GM18507 (cell line): ENCODE measurements around the gene NECTIN2.
A peak's percentile ranks its signal among the peaks of the same experiment; 100 is the strongest.
"Not testable (repeated sequence)": the region's sequence is repeated elsewhere in the genome, so short reads cannot be mapped to it uniquely, and the experiment has no call there.

Experiments
- DNase-seq: peaks from one replicate; pipeline ENCODE4 v3.0.0; 2011; ENCODE audit warnings: low read depth; ENCODE audit not compliant: insufficient read length; ENCODE audit errors: extremely low spot score
- FAIRE-seq: peaks from 2 replicates; lab custom pipeline; 2011; peaks lifted over from hg19 to GRCh38; lab: Jason Lieb, UNC

The NECTIN2 gene

DNA sequence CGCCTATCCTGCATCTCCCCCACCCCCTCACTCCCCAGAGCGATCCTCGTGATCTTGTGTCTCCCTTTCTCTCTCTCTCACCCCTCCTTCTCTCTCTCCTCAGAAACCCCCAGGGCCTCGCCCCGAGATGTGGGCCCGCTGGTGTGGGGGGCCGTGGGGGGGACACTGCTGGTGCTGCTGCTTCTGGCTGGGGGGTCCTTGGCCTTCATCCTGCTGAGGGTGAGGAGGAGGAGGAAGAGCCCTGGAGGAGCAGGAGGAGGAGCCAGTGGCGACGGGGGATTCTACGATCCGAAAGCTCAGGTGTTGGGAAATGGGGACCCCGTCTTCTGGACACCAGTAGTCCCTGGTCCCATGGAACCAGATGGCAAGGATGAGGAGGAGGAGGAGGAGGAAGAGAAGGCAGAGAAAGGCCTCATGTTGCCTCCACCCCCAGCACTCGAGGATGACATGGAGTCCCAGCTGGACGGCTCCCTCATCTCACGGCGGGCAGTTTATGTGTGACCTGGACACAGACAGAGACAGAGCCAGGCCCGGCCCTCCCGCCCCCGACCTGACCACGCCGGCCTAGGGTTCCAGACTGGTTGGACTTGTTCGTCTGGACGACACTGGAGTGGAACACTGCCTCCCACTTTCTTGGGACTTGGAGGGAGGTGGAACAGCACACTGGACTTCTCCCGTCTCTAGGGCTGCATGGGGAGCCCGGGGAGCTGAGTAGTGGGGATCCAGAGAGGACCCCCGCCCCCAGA is 32.2 kb downstream of the NECTIN2 start:
- FAIRE-seq (no peak), DNase-seq (no peak)

DNA sequence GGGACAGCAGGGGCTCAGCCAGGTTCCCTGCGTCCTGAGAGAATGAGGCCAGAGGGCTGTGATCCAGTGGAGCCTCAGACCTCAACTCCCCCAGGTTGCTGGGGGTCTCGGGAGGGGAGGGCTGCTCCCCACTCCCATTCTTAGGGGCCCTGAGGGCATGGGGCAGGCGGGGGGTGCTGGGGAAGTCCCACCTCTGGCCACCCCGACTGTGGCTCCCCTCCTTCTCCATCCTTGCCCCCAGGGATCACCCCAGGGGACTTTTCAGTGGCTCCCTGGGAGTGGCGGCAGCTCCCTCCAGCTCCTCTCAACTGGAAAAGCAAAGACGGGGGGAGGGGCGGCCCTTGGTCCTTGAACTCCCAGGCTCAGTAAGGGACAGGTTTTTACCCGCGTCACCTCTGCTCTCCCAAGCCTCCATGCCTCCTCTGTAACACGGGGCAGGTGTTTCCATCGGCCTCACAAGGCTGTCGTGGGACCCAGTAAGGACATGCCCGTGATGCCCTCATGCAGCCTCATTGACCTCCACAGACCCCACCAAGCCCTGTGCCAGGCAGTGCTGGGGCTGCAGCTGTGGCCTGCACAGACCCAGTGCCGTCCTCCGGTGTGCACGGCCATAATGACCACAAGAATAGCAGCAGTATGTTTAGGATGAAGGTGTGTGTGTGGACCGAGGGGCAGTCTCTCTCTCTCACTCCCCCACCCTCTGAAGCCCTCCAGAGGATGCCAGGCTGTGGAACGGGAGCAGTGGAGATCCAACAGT is 33.4 kb downstream of the NECTIN2 start:
- DNase-seq (no peak), FAIRE-seq (no peak)

DNA sequence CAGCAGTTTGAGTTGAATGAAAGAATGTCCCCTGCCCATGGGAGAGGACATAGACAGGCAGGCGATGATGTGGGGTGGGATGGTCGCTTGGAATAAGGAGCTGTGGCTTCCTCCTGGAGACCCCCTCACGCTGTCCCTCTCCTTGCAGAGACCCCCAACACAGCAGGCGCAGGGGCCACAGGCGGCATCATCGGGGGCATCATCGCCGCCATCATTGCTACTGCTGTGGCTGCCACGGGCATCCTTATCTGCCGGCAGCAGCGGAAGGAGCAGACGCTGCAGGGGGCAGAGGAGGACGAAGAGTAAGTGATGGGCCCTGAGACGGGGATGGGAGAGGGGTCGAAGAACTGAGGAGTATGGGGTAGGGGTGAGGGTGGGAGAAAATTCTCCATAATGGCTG is 36.0 kb downstream of the NECTIN2 start:
- FAIRE-seq = no peak
- no peak for DNase-seq

DNA sequence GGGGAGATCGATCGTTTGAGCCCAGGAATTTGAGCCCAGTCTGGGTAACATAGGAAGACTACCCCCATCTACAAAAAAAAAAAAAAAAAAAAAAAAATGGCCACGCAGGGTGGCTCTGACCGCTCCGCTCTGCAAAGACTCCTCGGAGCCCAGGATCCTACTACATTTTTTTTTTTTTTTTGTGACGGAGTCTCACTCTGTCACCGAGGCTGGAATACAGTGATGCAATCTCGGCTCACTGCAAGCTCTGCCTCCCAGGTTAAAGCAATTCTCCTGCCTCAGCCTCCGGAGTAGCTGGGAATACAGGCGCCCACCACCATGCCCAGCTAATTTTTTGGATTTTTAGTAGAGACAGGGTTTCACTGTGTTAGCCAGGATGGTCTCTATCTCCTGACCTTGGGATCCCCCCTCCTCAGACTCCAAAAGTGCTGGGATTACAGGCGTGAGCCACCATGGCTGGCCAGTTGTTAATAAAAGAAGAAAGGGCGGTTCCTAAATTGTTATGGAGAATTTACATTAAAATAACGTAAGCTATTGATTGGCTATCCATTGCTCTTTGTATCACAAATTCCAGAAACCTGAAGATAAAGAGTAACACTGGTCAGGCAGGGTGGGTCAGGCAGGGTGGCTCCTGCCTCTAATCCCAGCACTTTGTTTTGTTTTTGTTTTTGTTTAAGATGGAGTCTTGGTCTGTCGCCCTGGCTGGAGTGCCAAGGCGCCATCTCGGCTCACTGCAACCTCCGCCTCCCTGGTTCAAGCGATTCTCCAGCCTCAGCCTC is 36.7 kb downstream of the NECTIN2 start:
- not testable (repeated sequence) for FAIRE-seq, DNase-seq

DNA sequence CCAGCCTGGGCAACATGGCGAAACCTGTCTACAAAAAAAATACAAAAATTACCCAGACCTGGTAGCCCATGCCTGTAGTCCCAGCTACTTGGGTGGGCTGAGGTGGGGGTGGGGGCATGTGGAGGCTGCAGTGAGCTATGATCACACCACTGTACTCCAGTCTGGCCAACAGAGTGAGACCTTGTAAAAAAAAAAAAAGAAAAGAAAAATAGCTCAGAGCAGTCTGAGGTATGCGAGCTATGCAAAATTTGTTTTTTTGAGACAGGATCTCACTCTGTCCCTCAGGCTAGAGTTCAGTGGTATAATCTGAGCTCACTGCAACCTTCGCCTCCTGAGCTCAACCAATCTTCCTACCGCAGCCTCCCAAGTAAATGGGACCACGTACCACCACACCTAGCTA is 37.8 kb downstream of the NECTIN2 start:
- DNase-seq (no peak), FAIRE-seq (no peak)

DNA sequence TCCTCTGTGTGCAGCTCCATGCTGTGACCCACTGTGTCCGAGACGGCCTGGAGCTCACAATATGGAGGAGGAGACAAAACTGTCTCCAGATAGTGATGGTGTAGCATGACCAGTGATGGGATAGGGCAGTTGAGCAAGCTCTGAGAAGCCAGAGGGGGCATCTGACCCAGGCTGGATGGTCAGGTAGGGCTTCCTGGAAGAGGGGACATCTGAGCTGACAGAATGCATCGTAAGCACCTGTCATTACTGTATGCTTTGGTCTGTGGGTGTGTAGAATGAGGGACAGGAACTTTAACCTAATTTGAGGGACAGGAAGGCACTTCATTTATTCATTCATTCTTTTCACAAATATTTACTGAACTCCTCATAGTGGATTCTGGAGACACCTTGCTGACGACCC is 38.5 kb downstream of the NECTIN2 start:
- no peak for DNase-seq
- FAIRE-seq = no peak

DNA sequence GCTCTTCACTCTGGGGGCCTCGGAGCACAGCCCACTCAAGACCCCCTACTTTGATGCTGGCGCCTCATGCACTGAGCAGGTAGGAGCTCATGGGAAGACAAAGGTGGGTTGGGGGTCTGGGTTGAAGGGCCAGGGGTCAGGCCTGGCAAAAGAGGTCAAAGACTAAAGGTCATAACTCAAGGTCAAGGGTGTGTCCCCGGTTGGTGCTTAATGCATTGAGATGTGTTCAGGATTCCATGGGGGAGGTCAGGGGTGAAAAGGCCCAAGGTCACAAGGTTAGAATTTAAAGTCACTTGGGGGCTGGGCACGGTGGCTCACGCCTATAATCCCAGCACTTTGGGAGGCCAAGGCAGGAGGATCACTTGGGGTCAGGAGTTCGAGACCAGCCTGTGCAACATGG is 40.0 kb downstream of the NECTIN2 start:
- FAIRE-seq = no peak
- DNase-seq = no peak

DNA sequence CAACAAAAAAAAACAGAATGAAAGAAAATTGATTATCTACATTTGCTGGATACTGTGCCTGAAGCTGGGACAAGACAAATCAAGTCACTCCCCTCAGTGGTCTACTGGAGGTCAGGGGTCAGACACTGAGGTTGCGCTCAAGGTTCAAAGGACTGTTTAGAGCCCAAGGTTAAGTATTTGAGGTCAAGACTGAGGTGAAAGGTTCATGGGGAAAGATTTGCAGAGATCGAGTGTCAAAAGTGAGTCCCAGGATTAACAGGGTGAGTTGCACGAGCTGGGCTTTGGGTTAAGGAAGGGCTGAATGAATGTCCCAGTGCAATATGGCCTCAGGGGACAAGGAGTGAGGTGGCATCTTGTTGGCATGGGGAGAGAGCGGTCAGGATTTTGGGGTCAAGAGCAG is 41.6 kb downstream of the NECTIN2 start:
- DNase-seq (no peak), FAIRE-seq (no peak)

DNA sequence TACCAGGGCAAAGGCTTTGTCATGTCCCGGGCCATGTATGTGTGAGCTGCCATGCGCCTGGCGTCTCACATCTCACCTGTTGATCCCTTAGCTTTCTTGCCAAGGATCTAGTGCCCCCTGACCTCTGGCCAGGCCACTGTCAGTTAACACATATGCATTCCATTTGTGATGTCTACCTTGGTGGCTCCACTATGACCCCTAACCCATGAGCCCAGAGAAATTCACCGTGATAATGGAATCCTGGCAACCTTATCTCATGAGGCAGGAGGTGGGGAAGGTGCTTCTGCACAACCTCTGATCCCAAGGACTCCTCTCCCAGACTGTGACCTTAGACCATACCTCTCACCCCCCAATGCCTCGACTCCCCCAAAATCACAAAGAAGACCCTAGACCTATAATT is 42.2 kb downstream of the NECTIN2 start:
- FAIRE-seq, DNase-seq: not testable (repeated sequence)

DNA sequence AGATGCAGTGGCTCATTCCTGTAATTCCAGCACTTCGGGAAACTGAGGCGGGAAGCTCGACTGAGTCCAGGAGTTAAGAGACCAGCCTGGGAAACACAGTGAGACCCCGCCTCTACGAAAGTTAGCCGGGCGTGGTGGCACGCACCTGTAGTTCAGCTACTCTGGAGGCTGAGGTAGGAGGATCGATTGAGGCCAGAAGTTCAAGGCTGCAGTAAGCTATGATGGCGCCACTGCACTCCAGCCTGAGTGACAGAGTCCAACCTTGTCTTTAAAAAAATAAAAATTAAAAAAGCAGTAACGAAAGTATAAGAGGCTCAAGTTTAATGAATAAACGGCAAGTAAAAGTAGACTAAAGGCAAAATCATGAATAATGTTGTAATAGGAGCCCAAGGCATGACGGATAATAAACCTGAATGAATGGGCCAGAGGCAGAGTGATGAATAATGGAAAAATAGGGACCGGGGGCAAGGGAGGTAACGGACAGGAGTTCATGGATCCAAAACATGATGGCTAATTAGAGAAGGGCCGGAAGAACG is 43.8 kb downstream of the NECTIN2 start:
- FAIRE-seq (no peak), DNase-seq (no peak)

DNA sequence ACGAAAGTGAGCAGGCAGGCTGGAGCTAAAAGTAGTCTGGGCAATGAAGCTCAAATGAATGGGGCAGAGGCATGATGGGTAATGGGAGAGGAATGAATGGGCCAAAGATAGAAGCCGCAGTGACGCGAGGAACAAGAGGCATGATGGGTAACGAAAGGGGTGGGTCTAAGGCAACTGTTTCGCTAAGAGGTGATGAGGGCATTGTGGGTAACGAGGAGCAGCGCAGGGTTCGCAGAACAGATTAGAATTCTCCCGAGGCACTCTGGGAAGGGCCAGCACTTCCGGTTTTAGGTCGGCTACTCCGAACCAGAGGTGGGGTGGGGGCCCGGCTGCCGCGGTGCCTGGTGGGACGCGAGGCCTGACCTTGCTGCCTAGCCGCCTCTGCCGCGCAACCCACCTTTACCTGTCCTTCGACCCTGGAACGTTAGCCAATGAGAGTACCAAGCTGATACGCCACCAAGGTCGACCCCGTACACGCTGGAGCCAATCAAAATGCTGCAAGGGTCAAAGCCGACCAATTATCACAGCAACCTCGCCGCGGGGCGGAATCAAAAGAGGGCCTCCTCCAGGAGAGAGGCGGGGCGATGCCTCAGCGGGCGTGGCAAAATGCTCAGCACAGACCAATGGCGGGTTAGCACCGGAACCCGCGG is 44.4 kb downstream of the NECTIN2 start:
- peak; percentile 97 for DNase-seq
- no peak for FAIRE-seq

DNA sequence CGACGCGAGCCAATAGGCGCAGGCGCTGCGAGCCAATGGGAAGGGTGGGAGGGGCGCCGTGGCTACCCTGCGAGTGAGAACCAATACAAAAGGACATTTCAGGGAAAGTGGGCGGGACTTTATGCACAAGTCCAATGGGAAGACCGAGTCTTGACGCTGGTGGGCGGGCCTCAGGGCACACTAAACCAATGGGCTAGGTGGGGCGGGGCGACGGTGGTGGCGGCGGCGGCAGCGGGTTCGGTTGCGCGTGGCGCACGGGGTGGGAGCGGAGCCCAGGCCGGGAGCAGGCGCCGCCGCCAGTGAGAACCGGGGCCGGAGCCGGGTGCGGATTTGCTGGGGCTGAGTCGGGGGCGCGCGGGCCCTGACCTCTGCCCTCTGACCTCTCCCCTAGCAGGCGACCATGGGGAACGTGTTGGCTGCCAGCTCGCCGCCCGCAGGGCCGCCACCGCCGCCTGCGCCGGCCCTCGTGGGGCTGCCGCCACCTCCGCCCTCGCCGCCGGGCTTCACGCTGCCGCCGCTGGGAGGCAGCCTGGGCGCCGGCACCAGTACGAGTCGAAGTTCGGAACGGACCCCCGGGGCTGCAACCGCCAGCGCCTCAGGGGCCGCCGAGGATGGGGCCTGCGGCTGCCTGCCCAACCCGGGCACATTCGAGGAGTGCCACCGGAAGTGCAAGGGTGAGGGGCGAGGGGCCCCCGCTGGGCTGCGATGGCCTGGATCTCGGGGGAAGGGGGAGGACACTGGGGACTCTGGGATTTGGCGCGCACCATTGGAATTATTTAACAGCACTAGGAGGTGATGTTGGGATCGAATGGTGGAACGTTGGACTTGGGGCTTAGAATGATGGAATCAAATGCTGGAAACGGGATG is 45.2 kb downstream of the NECTIN2 start, which contains the start of gene TOMM40:
TOMM40 (plus strand) TSS at position 239 of the 867 bp plus-strand sequence; CDS start at position 401, 162 bp downstream.
- FAIRE-seq (peak; percentile 100), DNase-seq (no peak)

DNA sequence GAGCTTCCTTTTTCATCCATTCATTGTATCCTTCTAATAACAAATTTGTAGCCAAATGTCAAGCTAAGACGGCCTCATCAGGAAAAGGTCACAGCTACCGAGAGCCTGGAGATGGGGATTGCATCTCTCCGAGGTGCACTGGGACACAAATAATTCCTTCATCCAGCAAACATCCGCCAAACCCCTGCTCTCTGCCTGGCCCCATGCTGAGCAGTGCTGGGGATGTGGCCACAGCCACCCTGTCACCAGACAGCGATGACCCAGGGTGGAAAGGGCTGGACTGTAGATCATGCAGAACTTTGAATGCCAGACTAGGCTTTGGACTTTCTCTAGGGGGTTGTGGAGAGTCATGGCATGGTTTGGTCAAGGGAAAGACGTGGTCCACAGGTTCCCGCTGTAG is 46.8 kb downstream of the NECTIN2 start:
- DNase-seq (no peak), FAIRE-seq (no peak)

DNA sequence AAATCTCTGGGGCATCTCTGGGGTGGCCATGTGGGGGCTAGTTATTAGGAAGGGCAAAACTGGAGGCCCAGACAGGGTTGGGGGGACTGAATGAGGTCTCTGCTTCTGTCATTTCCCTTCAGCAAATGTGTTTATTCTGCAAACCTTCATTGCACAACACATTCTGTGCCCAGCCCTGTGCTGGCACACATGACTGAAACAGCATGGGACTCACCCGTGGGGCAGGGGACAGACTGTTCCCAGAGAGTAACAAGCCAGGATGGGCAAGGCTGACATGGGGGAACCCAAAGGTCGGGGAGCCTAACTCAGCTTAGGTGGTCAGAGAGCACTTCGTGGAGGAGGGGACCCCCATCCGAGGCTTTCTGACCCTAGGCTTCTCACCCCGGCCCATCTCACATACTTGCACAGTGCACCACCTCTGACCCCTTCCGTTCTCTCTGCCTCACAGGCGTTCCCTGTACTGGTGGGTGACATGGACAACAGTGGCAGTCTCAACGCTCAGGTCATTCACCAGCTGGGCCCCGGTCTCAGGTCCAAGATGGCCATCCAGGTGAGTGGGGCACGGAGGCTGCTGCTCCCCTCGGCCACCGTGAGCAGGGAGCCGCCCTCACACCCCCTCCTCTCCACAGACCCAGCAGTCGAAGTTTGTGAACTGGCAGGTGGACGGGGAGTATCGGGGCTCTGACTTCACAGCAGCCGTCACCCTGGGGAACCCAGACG is 47.4 kb downstream of the NECTIN2 start:
- no peak for FAIRE-seq
- DNase-seq = no peak

DNA sequence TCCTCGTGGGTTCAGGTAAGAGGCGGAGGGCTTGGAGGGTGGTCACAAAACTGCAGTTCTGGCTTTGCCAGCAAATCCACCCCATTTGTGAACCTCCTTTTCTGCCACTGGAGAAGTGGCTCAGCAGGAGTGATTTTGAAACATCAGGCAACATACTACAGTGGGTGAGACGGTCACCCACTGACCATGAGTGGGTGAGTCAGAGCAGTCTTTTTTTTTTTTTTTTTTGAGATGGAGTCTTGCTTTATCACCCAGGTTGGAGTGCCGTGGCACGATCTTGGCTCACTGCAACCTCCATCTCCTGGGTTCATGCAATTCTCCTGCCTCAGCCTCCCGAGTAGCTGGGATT is 47.9 kb downstream of the NECTIN2 start:
- FAIRE-seq = no peak
- DNase-seq = no peak

DNA sequence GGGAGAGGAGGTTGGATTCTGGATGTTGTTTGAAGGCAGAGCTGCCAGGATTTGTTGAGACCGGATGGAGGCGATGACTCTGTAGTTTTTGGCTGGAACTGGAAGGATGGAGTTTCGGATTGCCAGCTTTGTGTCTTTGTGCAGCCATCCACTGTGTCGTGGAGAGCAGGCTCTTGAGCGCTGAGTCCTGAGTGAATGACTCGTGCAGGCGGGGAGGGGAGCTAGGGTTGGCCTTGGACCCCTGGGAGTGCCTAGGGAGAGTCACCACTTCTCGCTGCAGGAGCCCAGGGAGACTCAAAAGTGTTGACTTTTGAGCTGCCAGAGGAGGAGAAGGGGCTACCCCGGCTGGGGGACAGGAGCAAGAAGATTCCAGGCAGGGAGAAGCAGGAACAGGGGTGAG is 48.8 kb downstream of the NECTIN2 start:
- DNase-seq (no peak), FAIRE-seq (no peak)

DNA sequence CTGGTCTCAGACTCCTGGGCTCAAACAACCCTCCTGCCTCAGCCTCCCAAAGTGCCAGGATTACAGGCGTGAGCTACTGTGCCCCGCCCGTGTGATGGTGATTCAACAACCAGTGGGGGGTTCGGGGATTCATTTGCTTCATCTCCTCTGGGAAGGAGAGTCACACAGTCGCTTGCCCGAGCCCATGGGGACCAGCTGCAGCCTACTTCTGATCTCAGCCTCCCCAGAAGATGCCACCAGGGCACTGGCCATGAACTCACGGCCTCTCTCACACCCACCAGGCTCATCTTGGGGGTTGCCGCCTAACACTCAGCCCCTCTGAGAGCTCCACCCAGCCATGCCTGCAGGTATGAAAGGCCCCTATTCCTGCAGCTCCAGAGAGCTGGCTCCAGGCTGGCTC is 51.7 kb downstream of the NECTIN2 start:
- FAIRE-seq (no peak), DNase-seq (no peak)
